Globus pallidus (tissue), 1 donor: ENCODE measurements around the gene MYADML2.
"Not testable (repeated sequence)": the region's sequence is repeated elsewhere in the genome, so short reads cannot be mapped to it uniquely, and the experiment has no call there.

Source experiments
- DNase-seq: peaks from one replicate; pipeline ENCODE4 v3.0.0-alpha.2; 2015; ENCODE audit warnings: low spot score

Gene MYADML2

DNA sequence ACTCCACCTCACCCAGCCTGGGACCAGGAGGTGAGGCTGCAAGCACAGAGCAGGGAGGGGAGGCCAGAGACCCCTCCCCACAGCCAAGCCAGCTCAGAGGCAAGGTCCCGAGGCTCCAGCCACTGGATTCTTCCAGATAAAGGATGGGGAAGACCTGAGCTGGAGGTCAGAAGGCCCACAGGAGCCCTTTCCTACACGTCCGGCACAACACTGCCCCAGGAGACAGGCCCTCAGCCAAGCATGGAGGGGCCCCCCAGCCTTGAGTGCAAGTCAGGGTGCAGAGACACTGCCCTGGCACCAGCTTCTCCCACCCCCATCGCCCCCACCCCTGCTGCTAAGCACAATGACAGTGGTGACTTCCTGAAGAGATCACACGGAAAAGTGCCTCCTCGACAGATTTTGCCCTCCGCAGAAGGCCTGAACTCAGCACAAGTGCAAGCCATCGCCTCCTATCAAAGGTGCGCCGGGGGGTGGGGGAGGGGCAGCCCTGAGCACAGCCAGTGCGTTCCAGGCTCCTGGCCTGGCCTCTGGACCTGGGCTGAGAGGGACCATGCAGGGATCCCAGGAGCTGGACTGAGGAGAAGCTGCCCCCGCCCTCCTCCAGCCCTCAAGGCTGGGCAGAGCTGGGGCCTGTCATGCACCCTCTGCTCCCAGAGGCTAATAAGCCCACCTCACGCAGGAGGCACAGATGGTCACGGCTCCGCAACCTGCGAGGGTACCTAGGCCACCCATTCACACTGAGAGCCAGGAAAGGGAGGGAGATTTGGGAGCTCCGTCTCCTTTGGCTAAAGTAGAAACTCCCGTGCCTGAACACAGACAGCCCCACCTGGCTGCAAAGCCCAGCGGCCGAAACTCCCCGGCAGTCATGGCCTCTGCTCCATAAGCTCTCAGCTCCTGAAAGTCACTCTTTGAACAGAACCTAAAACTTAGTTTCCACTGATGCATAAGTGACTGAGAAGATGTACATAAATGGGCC, 22.2 kb downstream of the MYADML2 start:
- DNase-seq, result no peak

DNA sequence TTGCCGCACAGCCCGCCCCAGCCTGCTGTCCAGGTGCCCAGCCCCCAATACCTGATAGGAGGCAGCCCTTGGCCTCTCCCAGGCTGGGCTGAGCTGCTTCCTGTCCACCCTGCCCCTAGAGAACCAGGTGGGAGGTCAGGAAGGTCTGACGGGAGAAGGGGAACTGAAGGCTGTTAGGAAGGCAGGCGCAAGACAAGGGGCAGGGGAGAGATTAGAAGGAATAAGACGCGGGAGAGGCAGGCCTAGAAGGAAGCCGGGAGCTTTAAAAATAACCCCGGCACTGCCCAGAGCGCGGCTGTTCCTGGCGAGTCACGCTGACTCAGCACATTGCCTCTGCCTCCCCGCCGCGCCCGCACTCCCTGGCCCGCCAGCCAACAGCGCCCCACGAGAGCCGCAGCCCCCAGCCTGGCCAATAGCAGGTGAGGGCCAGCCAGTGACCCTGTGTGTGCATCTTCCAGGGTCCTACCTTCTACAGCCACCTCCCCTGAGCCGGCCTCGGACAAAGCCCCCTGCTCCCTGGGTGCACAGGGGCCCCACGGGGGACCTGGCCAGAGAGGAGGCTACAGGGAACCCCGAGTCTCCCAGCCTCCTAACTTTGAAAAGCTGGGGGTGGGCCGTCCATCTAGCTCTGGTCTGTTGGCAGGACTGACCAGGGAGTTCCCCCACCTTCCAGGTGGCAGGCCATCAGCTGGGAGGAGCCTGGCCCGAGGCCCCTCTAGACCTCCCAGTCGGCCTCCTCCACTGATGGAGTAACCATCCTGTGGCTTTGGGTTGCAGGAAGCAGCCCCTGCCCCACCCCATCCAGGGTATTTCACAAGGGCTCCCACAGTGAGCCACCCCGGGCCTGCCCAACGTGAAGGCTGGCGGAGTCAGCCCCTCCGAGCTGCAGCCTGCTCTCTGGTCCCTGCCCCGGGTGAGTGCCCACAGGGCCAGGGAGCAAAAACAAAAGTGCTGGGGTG, 23.5 kb downstream of the MYADML2 start:
- DNase-seq, result no peak

DNA sequence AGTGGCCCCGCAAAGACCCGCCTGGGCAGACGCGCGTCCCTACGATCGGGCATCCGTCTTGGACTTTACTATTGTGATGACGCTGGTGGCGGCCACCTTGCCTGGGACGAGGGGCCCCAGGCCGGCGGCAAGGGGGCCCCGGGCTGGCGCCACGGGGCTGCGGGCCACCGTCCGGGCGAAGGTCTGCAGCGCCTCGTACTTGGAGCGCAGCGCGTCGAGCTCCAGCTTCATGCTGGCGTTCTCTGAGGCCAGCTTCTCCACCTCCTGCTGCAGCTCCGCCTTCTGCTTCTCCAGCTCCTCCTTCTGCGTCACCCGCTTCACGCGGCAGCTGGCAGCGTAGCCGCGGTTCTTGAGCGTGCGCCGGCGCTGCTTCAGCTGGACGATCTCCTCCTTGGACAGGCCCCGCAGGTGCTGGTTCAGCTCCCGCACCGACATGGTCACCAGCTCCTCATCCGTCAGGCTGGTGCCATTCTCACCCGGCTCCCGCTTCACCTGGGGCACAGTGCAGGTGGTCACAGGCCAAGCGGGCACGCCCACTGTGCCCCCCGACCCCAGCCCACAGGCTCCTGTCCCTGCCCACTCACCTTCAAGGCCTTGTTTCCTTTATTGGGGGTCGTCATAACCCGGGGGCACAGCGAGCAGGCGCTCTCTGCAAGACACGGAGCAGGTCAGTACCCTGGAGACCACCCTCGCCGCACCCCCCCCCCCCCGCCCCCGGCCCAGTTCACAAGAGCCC, 24.3 kb downstream of the MYADML2 start:
- DNase-seq, result no peak

DNA sequence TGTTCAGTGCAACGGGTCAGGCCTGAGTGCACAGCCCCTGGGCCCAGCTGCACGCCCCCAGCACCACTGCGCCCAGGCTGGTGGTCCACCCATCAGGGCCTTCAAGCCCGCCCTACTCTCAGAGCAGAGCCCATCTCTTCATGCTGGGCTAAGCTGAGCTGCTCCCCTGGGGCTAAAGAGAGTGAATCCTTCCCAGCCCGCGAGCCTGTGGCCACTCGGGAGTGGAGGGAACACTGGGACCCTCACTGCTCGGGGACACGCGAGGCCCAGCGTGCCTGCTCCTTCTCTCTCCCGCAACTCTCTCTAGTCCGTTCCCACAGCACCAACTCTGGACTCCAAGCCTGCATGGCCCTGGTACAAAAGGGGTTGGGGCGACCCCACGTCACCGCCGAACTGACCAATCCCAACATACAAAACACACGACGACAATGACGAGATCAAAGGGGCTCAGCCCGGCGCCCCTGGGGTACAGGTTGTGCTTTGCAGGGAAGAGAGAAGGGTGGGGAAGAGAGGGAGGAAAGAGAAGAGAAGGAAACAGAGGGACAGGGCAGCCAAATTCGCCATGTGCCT, 25.0 kb downstream of the MYADML2 start:
- DNase-seq, result no peak

DNA sequence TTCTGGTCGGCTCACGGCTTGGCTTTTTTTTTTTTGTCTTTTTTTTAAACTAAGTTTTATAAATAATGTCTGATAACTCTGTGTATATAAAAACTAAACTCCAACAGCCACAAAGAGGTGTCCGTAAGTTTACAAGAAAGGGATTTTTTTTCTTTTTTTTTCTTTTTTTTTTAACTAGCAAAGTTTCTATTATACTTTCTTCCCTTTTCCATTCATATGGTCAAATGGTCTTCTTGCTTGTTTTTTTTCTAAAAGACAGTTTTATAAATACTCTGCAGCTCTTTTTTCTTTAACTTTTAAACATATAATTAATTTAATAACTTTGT, 25.5 kb downstream of the MYADML2 start:
- no peak for DNase-seq

DNA sequence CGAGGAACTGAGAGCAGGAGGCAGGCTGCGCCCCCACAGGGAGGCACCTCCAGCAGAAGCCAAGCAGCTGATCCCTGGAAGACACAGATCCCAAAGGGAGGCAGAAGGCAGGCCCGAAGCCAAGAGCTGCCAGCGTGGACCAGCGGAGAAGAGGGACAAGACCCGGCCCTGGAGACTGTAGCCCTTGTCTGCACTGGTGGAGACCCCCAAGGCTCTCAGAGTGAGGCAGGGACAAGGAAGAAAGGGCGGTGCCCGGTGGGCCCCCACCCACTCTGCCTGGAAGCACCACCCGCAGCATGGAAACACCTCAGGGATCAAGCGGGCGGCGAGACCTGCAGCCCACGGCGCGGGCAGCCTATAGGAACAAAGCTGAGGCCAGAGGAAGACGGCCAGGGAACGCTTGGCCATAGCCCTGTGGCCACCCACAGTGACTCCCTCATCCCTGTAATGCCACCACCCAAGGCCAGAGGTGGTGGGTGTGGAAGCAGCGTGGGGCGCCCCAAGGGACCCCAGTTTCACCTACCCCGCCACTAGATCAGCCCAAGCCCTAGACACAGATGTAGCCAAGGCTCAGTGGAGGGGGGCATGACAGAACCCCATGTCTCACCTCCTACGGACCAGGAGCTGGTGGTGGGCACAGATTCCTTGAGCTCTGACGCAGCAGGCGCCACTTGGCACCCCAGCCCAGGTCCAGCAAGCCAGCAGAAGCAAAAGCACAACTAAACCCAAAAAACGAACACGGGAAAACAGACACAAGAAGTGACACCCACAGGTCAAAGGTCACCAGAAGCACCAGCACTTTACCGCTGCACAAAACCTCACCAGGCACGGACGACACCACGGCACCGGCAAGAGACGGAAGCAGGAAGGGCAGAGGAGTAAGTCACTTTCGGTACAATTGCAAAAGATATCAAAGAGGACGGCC, 26.2 kb downstream of the MYADML2 start:
- DNase-seq, result no peak

DNA sequence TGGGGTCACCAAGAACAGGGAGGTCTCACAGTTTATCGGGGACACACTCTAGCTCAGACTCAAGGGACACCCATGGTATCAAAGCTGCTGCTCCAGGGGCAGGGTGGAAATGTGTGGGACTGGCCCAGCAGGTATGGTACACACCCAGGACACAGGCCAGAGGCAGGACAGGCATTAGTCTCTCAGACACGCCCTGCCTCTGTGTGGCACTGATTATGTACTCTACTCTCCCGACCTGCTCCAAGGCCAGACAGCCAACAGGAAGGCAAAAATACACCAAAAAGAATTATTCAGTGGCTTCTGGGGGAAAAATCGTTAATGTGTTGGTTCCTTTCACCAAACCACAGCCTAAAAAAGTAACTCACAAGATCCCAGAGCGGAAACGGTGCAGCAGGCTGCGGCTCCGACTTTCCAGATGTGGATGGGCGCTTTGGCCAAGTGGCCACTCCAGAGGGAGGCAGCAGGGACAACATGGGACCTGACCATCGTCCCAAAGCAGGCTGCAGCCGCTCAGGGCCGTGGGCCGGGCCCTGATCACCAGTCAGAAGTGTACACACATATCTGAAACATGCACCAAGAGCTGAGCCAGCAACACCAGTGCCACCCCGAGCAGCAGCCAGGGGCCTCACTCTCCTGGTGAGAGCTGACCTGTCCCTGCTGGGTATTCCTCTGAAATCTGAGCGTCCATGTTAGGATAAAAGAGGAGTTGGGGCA, 28.0 kb downstream of the MYADML2 start:
- no peak for DNase-seq

DNA sequence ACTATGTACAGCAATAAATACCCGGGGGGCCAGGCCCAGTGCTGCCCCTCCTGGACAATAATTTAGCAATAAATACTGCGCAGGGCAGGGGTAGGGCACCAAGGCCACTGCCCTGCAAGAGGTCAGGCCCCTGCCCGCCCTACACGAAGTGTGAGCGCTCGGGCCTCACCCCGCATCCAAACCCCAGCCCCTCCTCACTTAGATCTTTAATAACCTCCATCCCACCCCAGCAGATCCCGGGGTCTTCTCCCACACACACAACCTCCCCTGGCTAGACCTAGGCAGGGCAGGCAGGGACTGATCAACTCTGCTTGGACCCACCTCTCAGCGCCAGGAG, 28.7 kb downstream of the MYADML2 start:
- DNase-seq, result not testable (repeated sequence)

DNA sequence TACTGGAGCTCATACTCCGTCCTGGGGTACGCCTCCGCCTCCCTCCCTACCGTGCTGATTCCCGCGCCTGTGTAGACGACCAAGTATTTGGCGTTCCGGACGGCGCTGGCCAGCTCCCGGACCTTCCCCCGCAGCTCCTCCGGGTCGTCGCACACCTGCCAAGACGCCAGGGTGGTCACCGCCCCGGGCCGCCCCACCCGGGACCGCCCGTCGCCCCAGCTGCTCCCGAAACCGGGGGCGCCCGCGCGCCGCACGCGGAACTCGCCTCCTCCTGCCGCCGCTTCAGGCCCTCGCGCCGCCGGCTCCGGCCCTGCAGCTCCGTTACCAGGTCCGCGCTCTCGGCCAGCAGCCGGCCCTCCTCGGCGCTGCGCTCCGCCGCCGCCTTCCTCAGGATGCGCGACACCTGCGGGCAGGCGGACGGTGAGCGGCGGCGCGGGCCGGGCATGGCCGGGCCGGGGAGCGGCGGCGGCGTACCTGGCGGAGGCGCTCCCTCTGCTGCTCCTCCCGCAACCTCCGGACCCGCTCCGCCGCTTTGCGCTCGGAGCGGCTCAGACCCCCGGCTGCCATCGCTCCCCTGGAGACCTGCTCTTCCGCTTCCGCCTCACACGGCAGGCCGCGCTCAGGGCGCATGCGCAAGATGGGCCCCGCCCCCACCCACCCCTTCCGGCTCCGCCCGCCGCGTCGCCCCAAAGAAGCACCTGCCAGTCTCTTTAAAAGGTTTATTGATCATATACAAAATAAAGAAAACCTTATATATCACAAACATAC, 29.3 kb downstream of the MYADML2 start, which contains the start of gene SIRT7:
TSS of gene SIRT7 (minus strand) at position 612 of the 768 bp plus-strand sequence. CDS start at position 567, 45 bp downstream.
- peak; percentile 75 for DNase-seq

DNA sequence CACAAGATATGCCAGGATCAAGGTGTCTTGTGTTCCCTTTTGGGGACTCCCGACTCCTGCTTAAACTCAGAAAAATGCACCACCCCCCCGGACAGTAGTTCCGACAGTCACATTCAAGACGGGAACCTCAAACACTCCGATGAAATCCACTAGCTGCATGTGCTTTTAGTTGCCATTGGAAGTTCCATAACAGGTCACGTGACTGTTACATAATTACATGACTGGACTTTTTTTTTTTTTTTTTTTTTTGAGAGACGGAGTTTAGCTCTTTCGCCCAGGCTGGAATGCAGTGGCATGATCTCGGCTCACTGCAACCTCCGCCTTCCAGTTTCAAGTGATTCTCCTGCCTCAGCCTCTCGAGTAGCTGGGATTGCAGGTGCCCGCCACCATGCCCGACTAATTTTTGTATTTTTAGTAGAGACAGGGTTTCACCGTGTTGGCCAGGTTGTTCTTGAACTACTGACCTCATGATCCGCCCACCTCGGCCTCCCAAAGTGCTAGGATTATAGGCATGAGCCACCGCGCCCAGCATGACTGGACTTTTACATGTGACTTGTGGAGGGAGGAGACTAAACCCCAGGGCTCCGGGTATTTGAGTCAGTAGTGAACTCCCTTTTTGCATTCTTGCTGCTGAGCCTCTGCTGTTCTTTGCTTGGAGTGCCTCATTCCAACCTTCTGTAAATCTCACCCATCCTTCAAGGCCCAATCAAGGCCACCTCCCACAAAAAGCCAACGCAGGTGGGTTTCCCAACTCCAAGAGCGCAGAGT, 30.6 kb downstream of the MYADML2 start:
- no peak for DNase-seq

DNA sequence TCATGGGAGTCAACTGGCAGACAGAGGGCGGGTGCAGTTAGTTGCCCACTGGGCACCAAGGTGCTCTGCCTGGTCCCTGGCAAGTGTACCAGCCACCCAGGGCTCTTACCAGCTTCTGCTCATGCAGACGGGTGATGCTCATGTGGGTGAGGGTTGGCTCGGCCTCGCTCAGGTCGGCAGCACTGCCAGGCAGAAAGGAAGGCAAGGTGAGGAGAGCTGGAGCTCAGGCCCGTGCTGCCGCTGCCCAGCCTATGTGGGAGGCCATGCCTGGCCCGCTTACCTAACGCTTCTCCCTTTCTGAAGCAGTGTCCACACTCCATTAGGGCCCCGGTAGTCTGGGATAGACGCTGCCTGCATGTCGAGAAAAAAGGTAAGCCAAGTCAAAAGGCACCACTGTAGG, 31.7 kb downstream of the MYADML2 start:
- no peak for DNase-seq

DNA sequence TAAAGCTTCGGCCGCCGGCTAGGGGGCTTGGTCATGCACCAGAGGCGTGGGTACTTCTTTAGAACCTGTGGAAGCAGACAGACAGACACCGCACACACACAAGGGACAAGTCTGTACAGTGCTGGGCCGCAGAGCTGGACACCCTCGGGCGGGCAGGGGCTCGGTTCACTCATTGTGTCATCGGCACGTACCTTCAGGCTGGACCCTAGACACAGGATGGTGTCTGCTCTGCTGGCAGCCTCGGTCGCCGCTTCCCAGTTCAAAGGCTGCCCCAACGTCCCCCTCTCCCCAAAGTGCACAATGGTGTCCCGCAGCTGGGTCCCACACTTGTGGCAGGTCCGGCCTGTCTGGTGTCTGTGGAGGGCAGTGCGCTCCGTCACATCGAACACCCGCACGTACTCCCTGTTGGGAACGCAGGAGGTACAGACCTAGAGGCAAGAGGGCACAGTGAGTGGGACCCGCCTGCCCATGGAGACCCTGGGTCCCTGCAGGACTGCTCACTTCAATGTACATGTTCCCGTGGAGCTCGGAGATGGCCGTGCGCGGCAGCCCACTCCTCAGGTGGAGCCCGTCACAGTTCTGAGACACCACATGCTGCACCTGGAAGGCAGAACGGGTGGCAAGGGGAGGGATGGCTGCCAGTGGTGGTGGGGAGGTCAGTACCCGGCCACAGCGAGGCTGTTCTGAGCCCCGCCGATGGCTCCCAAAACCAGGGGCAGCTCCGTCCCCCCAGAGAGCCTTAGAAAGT, 32.8 kb downstream of the MYADML2 start:
- no peak for DNase-seq

DNA sequence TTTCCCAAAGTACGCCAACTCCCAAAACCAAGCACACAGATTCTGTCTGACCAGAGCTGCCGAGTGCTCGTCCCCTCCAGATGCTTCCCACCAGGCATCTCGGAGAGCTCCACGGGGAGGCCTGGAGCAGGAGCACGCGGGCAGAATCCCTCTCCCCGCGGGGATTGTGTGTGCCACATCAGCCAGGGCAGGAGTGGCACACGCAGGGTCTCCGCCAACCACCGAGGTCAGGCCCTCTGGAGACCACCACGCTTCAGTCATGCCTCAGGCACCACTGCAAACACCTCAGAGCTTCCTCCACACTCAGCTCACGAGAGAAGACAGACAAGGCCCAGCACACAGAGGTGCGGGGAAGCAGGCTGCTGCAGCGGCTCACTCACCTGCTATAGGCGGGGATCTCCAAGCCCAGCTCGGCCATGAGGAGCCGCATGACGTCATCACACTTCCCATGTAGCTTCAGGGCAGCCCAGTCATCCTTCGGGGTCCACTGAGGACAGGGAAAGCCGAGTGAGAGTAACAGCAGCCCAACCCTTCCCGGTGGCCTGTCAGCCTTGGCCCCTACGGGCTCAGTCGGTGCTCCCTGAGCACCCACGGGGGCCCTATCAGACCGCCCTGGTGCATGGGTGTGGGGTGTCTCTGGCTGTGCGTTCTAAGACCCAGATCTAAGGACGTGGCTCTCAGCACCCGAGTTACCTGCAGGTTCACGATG, 33.5 kb downstream of the MYADML2 start:
- DNase-seq, result no peak

DNA sequence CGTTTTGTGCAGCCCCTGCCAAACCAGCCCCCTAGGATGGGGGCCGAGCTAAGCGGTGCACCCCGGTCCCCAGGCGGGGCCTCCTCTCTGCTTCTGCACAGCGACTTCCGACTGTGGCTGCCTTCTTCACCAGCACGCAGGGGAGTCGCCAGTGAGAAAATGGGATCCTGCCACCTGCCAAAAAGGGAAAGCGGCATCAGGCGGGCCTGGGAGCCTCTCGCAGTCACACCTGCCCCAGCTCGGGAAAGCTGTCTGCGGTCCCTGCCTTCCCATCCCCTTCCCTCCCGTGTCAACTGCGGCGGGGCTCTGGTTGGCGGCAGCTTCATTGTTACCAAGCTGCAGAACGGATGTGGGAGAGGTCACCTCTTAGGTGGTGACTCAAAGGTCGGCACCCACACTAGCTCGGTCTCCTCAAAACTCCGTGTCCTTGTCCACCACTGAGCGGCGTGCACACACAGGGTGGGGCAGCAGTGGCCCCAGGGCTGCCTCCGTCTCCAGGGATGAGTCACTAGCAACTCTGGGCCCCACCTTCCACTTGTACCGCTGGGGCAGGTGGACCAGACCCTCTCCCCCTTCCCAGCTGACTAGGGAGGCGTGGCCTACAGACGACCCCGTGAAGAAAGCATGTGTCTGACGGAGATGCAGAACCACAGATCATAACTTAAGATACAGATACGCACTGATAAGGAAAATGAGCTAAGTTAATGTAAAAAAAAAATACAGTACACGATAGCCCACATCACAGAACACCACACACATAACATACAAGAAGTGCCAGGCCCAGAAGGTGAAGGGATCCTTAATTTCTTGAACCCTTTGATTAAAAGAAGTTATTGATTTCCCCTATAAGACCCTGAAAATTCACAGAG, 34.4 kb downstream of the MYADML2 start:
- DNase-seq, result no peak

DNA sequence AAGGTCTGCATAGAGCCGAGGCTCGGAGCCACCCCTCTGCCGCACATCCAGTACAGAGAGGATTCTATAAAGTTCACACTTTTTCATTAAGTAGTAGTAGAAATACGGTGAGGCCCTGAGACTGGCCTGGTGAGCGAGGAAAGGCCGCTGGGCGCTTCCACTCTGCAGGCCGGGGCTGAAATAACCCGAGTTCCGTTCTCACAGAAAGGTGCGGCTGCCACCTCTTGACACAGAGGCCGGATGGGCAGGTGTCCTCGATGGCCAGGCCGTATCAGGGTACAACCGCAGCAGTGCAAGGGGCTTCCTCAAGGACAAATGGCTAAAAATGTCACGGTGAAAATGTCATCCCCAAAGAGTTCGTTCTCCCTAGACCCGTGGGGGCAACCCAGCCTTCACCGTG, 35.1 kb downstream of the MYADML2 start:
- no peak for DNase-seq
